ENCODE results near the gene ACAD10. TPM values are rescaled to one million over a fixed set of nuclear protein-coding genes. Genes with fewer than 3 reads are reported as not detected.

ACAD10 gene
- total and polyA plus RNA-seq, 10 of the 15 experiments (the other 5 are each of a cell fraction or from before 2014, with no cell fraction given) = 2.9 to 21.9 (median 17.5) TPM

DNA sequence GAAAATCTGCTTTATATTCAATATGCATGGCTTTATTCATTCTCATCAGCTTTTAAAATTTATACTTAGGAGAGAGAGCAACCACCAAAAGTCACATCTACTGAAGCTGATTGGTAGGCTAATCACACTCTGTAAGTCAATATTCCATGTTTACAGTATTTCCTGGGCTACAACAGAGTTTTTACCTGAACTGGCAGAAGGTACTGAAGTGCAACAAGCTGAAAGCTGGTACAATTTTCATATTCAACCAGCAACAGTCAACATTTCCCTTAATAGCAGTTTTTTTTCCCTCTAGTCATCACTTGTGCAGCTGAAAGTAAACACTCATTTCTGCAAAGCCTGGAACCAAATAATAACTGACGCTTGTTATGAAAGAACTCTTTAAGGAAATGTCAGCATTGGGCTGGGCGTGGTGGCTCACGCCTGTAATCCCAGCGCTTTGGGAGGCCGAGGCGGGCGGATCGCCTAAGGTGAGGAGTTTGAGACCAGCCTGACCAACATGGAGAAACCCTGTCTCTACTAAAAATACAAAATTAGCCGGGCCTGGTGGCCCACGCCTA, 13.0 kb upstream of the ACAD10 start:
- in situ Hi-C loops (cut with MboI) = no loop called here

More for the DNA sequence above, 13.0 kb upstream of the ACAD10 start:
- ChIA-PET CTCF (interaction anchor here (0.8 to 3.3 kb wide), 9 partner anchors 9 to 342 kb away, joined by 3 to 19 read pairs (median 6); no protein-coding TSS in a partner anchor), POLR2A (no interaction called here), SMC1A (ENCODE audit: uncharacterized antibody, unreplicated experiment) (interaction anchor here (0.6 to 1.6 kb wide), 4 partner anchors 20 to 145 kb away, joined by 3 to 4 read pairs (median 4); no protein-coding TSS in a partner anchor), RAD21 (ENCODE audit: unreplicated experiment) (interaction anchor here (1.3 to 2.0 kb wide), 3 partner anchors 140 to 276 kb away, joined by 4 to 13 read pairs (median 4); no protein-coding TSS in a partner anchor)
- no TSS peak for BruUV-seq (replicated peaks)
- H3K27me3 ChIP-seq (replicated peaks in 1 of 2; ENCODE audit: control insufficient read depth in 2 of 2, insufficient read depth in 2 of 2, low read length in 1 of 2) = no peaks in the 10 kb centered on the region
- H3K9me3 ChIP-seq (replicated peaks; ENCODE audit: control insufficient read depth, insufficient read depth, low read length) = no peaks in the 10 kb centered on the region
- DNase-seq (ENCODE audit: low read depth, low spot score) = no peak
- no peak for ATAC-seq
- no peak overlapping the region for H3K4me3 ChIP-seq
- no peaks in the 10 kb centered on the region for H4K20me1 ChIP-seq (ENCODE audit: control insufficient read depth, insufficient read depth)
- no peaks in the 10 kb centered on the region for H3K79me2 ChIP-seq (ENCODE audit: control insufficient read depth, insufficient read depth, low read length)
- no peak overlapping the region for H3K27ac ChIP-seq (ENCODE audit: control insufficient read depth, insufficient read depth)
- TF ChIP-seq, protein P1, sequence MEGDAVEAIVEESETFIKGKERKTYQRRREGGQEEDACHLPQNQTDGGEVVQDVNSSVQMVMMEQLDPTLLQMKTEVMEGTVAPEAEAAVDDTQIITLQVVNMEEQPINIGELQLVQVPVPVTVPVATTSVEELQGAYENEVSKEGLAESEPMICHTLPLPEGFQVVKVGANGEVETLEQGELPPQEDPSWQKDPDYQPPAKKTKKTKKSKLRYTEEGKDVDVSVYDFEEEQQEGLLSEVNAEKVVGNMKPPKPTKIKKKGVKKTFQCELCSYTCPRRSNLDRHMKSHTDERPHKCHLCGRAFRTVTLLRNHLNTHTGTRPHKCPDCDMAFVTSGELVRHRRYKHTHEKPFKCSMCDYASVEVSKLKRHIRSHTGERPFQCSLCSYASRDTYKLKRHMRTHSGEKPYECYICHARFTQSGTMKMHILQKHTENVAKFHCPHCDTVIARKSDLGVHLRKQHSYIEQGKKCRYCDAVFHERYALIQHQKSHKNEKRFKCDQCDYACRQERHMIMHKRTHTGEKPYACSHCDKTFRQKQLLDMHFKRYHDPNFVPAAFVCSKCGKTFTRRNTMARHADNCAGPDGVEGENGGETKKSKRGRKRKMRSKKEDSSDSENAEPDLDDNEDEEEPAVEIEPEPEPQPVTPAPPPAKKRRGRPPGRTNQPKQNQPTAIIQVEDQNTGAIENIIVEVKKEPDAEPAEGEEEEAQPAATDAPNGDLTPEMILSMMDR (IDR thresholded peaks at IDR 0.05 in 2 of 3, conservative IDR thresholded peaks at IDR 0.05 in 1 of 3; ENCODE audit: control insufficient read depth in 2 of 3, extremely low read depth in 1 of 3, insufficient read depth in 1 of 3, low read depth in 3 of 3, low read length in 3 of 3) = no peak
- no peak for TF ChIP-seq ZNF384 (IDR thresholded peaks at IDR 0.05; ENCODE audit: borderline replicate concordance, low read depth, low read length)
- TF ChIP-seq, protein P2, sequence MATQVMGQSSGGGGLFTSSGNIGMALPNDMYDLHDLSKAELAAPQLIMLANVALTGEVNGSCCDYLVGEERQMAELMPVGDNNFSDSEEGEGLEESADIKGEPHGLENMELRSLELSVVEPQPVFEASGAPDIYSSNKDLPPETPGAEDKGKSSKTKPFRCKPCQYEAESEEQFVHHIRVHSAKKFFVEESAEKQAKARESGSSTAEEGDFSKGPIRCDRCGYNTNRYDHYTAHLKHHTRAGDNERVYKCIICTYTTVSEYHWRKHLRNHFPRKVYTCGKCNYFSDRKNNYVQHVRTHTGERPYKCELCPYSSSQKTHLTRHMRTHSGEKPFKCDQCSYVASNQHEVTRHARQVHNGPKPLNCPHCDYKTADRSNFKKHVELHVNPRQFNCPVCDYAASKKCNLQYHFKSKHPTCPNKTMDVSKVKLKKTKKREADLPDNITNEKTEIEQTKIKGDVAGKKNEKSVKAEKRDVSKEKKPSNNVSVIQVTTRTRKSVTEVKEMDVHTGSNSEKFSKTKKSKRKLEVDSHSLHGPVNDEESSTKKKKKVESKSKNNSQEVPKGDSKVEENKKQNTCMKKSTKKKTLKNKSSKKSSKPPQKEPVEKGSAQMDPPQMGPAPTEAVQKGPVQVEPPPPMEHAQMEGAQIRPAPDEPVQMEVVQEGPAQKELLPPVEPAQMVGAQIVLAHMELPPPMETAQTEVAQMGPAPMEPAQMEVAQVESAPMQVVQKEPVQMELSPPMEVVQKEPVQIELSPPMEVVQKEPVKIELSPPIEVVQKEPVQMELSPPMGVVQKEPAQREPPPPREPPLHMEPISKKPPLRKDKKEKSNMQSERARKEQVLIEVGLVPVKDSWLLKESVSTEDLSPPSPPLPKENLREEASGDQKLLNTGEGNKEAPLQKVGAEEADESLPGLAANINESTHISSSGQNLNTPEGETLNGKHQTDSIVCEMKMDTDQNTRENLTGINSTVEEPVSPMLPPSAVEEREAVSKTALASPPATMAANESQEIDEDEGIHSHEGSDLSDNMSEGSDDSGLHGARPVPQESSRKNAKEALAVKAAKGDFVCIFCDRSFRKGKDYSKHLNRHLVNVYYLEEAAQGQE (IDR thresholded peaks at IDR 0.05; ENCODE audit: low read depth, low read length) = no peak
- TF ChIP-seq, protein P3, sequence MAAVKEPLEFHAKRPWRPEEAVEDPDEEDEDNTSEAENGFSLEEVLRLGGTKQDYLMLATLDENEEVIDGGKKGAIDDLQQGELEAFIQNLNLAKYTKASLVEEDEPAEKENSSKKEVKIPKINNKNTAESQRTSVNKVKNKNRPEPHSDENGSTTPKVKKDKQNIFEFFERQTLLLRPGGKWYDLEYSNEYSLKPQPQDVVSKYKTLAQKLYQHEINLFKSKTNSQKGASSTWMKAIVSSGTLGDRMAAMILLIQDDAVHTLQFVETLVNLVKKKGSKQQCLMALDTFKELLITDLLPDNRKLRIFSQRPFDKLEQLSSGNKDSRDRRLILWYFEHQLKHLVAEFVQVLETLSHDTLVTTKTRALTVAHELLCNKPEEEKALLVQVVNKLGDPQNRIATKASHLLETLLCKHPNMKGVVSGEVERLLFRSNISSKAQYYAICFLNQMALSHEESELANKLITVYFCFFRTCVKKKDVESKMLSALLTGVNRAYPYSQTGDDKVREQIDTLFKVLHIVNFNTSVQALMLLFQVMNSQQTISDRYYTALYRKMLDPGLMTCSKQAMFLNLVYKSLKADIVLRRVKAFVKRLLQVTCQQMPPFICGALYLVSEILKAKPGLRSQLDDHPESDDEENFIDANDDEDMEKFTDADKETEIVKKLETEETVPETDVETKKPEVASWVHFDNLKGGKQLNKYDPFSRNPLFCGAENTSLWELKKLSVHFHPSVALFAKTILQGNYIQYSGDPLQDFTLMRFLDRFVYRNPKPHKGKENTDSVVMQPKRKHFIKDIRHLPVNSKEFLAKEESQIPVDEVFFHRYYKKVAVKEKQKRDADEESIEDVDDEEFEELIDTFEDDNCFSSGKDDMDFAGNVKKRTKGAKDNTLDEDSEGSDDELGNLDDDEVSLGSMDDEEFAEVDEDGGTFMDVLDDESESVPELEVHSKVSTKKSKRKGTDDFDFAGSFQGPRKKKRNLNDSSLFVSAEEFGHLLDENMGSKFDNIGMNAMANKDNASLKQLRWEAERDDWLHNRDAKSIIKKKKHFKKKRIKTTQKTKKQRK (IDR thresholded peaks at IDR 0.05; ENCODE audit: low read depth, low read length) = no peak
- TF ChIP-seq SPI1 (IDR thresholded peaks at IDR 0.05; ENCODE audit: borderline replicate concordance, insufficient read depth, low read depth, low read length) = no peak
- no peak for TF ChIP-seq CBX3 (IDR thresholded peaks at IDR 0.05; ENCODE audit: borderline replicate concordance, low read depth)
- TF ChIP-seq SMAD1 (IDR thresholded peaks at IDR 0.05; ENCODE audit: low read depth, partially characterized antibody) = no peak
- no peak overlapping the region for H3K4me2 ChIP-seq (ENCODE audit: control insufficient read depth, insufficient read depth)
- no peak for FAIRE-seq
- H3K36me3 ChIP-seq (ENCODE audit: control insufficient read depth in 2 of 2, insufficient read depth in 2 of 2, low read length in 1 of 2) = peaks cover 4 to 23% of the 10 kb centered on the region in 2 experiments; a peak in 3 of 4 replicates
- H3K4me1 ChIP-seq (ENCODE audit: control insufficient read depth, insufficient read depth, low read length) = no peaks in the 10 kb centered on the region
- 93% methylated on average over 10 of the region's 10 CpGs for WGBS (ENCODE audit: insufficient coverage, insufficient replicate concordance, low lambda C conversion rate, missing lambda C conversion rate)
- H3K9ac ChIP-seq (ENCODE audit: control insufficient read depth, insufficient read depth, low read length) = no peak overlapping the region
- intact Hi-C loops (cut with micrococcal nuclease; ENCODE audit: unreplicated experiment) = loop anchor here (10.0 kb wide), 2 partner anchors 128 to 338 kb away; no protein-coding TSS in a partner anchor
- H2AFZ ChIP-seq (ENCODE audit: control insufficient read depth, low read depth, low read length) = no peak overlapping the region
